Neural progenitor cell (in vitro differentiated cells): ENCODE data around the gene ZNF675. TPM values are rescaled to one million over a fixed set of nuclear protein-coding genes. Genes with fewer than 3 reads are reported as not detected.
A peak's percentile ranks its signal among the peaks of the same experiment; 100 is the strongest.
"Not testable (repeated sequence)": the region's sequence is repeated elsewhere in the genome, so short reads cannot be mapped to it uniquely, and the experiment has no call there.

ENCODE experiments used
- DNase-seq: peaks from one replicate; pipeline ENCODE4 v3.0.0-alpha.2; 2016; ENCODE audit warnings: low spot score
- H2AFZ ChIP-seq: fragments of 200-600 bp; sonication (generic); replicated peaks from 2 replicates; pipeline ENCODE4 v1.6.1; 2016; ENCODE audit warnings: antibody characterized with exemption
- H3F3A ChIP-seq: fragments of 200-600 bp; sonication (generic); 2 replicates; pipeline ENCODE4 v1.6.1; 2016; ENCODE audit warnings: antibody characterized with exemption, low read depth
- H3K27ac ChIP-seq: fragments of 200-600 bp; sonication (generic); 2 replicates; pipeline ENCODE4 v1.5.1; 2016; ENCODE audit warnings: mild to moderate bottlenecking
- H3K27me3 ChIP-seq: fragments of 200-600 bp; sonication (generic); 2 replicates; pipeline ENCODE4 v1.6.1; 2016; ENCODE audit warnings: mild to moderate bottlenecking, moderate library complexity
- H3K36me3 ChIP-seq: fragments of 200-600 bp; sonication (generic); 2 replicates; pipeline ENCODE4 v1.5.1; 2016
- H3K4me1 ChIP-seq: fragments of 200-600 bp; sonication (generic); 2 replicates; pipeline ENCODE4 v1.6.1; 2016; ENCODE audit warnings: mixed run types
- H3K4me2 ChIP-seq: fragments of 200-600 bp; sonication (generic); 2 replicates; pipeline ENCODE4 v1.6.1; 2016
- H3K4me3 ChIP-seq: fragments of 200-600 bp; sonication (generic); 2 replicates; pipeline ENCODE4 v1.5.1; 2016
- H3K79me2 ChIP-seq: fragments of 200-600 bp; sonication (generic); 2 replicates; pipeline ENCODE4 v1.6.1; 2016; ENCODE audit warnings: low read depth
- H3K9ac ChIP-seq: fragments of 200-600 bp; sonication (generic); 2 replicates; pipeline ENCODE4 v1.6.1; 2016
- H3K9me3 ChIP-seq: fragments of 200-600 bp; sonication (generic); 2 replicates; pipeline ENCODE4 v1.5.1; 2016; ENCODE audit warnings: low read depth
- H4K20me1 ChIP-seq: fragments of 200-600 bp; sonication (generic); 2 replicates; pipeline ENCODE4 v1.6.1; 2016; ENCODE audit warnings: low read depth
- H3K27ac Mint-ChIP-seq: 3 replicates; pipeline ENCODE4 v1.8.0; 2021; ENCODE audit warnings: mixed read lengths
- H3K27me3 Mint-ChIP-seq: 2 replicates; pipeline ENCODE4 v1.8.0; 2022; ENCODE audit warnings: low read depth, mild to moderate bottlenecking, inconsistent platforms, moderate library complexity, mixed read lengths; ENCODE audit not compliant: insufficient read depth
- H3K36me3 Mint-ChIP-seq: 3 replicates; pipeline ENCODE4 v1.8.0; 2021; ENCODE audit warnings: mixed read lengths
- H3K4me1 Mint-ChIP-seq: 3 replicates; pipeline ENCODE4 v1.8.0; 2021; ENCODE audit warnings: mixed read lengths
- H3K4me3 Mint-ChIP-seq: 3 replicates; pipeline ENCODE4 v1.8.0; 2021; ENCODE audit warnings: mild to moderate bottlenecking, moderate library complexity, mixed read lengths
- H3K9me3 Mint-ChIP-seq: 3 replicates; pipeline ENCODE4 v1.8.0; 2020; ENCODE audit warnings: mixed read lengths
- CTCF ChIP-seq: fragments of 200-600 bp; sonication (generic); IDR thresholded peaks from 2 replicates; pipeline ENCODE4 v1.5.1; 2017; ENCODE audit warnings: antibody characterized with exemption, mild to moderate bottlenecking
- EZH2 ChIP-seq: fragments of 200-600 bp; sonication (generic); IDR thresholded peaks from 2 replicates; pipeline ENCODE4 v1.6.1; 2017; ENCODE audit warnings: antibody characterized with exemption, mild to moderate bottlenecking, moderate library complexity
- EZH2phosphoT487 ChIP-seq: fragments of 200-600 bp; sonication (generic); IDR thresholded peaks from 2 replicates; pipeline ENCODE4 v1.6.1; 2017; ENCODE audit warnings: antibody characterized with exemption
- total RNA-seq: library from RNA; depleted of rRNA; stranded (reverse); fragments of >200 nt; gene quantifications from 2 replicates; pipeline ENCODE4 v1.2.3, GENCODE V29; 2015; ENCODE audit warnings: low replicate concordance

ZNF675 gene
- 30.8 and 44.5 TPM in 2 replicates for total RNA-seq

- H3K9me3 Mint-ChIP-seq, result peaks cover 41% of the 10 kb centered on the region
- Histone ChIP-seq H3K36me3 (peaks cover 4% of the 10 kb centered on the region), H3F3A (peaks cover 7% of the 10 kb centered on the region), H3K4me2 (peak within 1 kb of the TSS; percentile 93), H3K79me2 (peaks cover 49% of the 10 kb centered on the region), H3K27me3 (no peaks in the 10 kb centered on the region), H3K9me3 (no peaks in the 10 kb centered on the region), H3K4me3 (peak within 1 kb of the TSS; percentile 70), H4K20me1 (peaks cover 2% of the 10 kb centered on the region), H3K9ac (peak within 1 kb of the TSS; percentile 98), H3K27ac (peak within 1 kb of the TSS; percentile 99), H3K4me1 (no peaks in the 10 kb centered on the region), H2AFZ (peak within 1 kb of the TSS; percentile 85)
- H3K4me3 Mint-ChIP-seq, result peak within 1 kb of the TSS; percentile 99
- H3K27ac Mint-ChIP-seq, result peak within 1 kb of the TSS; percentile 99
- H3K4me1 Mint-ChIP-seq, result peaks cover 4% of the 10 kb centered on the region
- H3K27me3 Mint-ChIP-seq, result no peaks in the 10 kb centered on the region
- peaks cover 33% of the 10 kb centered on the region for H3K36me3 Mint-ChIP-seq
- TF ChIP-seq EZH2, result no peak
- TF ChIP-seq EZH2phosphoT487, result no peak
- TF ChIP-seq CTCF, result no peak
- DNase-seq, result peak; percentile 96
Measured at GRCh38 chr19:23686621-23687423, at the start of gene ZNF675. TSS of gene ZNF675 (minus strand) at chr19:23687212. CDS start at chr19:23687033, 179 bp downstream.

DNA sequence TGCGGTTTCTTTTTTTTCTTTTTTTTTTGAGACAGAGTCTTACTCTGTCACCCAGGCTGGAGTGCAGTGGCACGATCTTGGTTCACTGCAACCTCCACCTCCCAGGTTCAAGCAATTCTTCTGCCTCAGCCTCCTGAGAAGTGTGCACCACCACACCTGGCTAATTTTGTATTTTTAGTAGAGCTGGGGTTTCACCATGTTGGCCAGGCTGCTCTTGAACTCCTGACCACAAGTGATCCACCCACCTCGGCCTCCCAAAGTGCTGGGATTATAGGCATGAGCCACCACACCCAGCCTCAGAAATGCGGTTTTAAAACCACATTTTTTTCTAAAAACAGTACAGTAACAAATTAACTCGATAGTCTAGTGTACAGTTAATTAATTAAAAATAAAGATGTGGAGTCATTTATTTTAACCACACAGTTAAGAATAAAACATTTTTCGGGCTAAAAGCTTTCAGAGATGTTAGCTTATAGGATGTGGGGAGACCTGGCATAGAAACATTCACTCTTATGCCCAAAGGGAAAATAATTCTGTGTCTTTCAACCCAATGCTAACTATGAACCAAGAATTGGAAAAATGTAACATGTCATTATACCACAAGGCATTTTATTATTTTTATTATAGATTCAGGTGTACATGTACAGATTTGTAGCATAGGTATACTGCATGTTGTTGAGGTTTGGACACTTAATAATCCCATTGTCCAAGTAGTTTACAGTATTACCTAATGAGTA, 43.9 kb upstream of the ZNF675 start:
- H3K36me3 ChIP-seq, H3K4me1 Mint-ChIP-seq, H3F3A ChIP-seq, H3K36me3 Mint-ChIP-seq, H3K4me1 ChIP-seq, H3K27me3 ChIP-seq, DNase-seq, H3K4me2 ChIP-seq, H3K4me3 Mint-ChIP-seq, H3K9ac ChIP-seq, H3K9me3 ChIP-seq, H2AFZ ChIP-seq, H3K27me3 Mint-ChIP-seq, H3K27ac ChIP-seq, H3K27ac Mint-ChIP-seq, H3K4me3 ChIP-seq, H4K20me1 ChIP-seq, H3K79me2 ChIP-seq: not testable (repeated sequence)
- H3K9me3 Mint-ChIP-seq, result peaks cover 34% of the 10 kb centered on the region

GRCh38 chr19:23724161-23724560, 37.1 kb upstream of the ZNF675 start:
- peak overlapping the region; percentile 13 for H3K4me3 ChIP-seq
- peak overlapping the region; percentile 57 for H3K4me2 ChIP-seq
- DNase-seq, result peak; percentile 26
- H3K4me3 Mint-ChIP-seq, H3K27me3 Mint-ChIP-seq, H4K20me1 ChIP-seq, H3K27ac ChIP-seq, H3K27ac Mint-ChIP-seq, H3K79me2 ChIP-seq, H3F3A ChIP-seq, H3K4me1 ChIP-seq, H3K36me3 ChIP-seq, H3K4me1 Mint-ChIP-seq, H3K27me3 ChIP-seq, H3K9ac ChIP-seq, H3K36me3 Mint-ChIP-seq, H3K9me3 ChIP-seq: not testable (repeated sequence)
- peaks cover 23% of the 10 kb centered on the region for H3K9me3 Mint-ChIP-seq
- peak overlapping the region; percentile 80 for H2AFZ ChIP-seq

DNA sequence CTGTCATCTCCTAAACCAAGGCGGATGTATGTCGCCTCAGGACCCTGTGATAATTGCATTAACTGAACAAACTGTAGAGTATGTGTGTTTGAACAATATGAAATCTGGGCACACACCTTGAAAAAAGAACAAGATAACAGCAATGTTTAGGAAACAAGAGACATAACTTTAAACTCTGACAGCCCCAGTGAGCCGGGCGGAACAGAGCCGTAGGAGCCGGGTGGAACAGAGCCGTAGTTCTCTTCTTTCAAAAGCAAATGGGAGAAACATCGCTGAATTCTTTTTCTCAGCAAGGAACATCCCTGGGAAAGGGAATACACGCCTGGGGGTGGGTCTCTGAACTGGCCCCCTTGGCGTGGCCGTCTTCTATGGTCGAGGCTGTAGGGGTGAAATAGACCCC, 31.8 kb upstream of the ZNF675 start:
- no peaks in the 10 kb centered on the region for H4K20me1 ChIP-seq
- H2AFZ ChIP-seq, result no peak overlapping the region
- H3K4me1 Mint-ChIP-seq, result no peaks in the 10 kb centered on the region
- no peaks in the 10 kb centered on the region for H3K27me3 Mint-ChIP-seq
- TF ChIP-seq EZH2, result no peak
- no peak for TF ChIP-seq EZH2phosphoT487
- TF ChIP-seq CTCF, result no peak
- no peaks in the 10 kb centered on the region for H3K36me3 ChIP-seq
- no peaks in the 10 kb centered on the region for H3K9me3 ChIP-seq
- no peak overlapping the region for H3K27ac ChIP-seq
- H3K36me3 Mint-ChIP-seq, result no peaks in the 10 kb centered on the region
- H3K4me3 ChIP-seq, result peak overlapping the region; percentile 29
- no peak overlapping the region for H3K27ac Mint-ChIP-seq
- no peaks in the 10 kb centered on the region for H3K4me1 ChIP-seq
- no peaks in the 10 kb centered on the region for H3K79me2 ChIP-seq
- no peak overlapping the region for H3K9ac ChIP-seq
- H3K4me3 Mint-ChIP-seq, result no peak overlapping the region
- peaks cover 16% of the 10 kb centered on the region for H3K27me3 ChIP-seq
- no peaks in the 10 kb centered on the region for H3F3A ChIP-seq
- DNase-seq, result peak; percentile 2
- H3K4me2 ChIP-seq, result peak overlapping the region; percentile 61
- H3K9me3 Mint-ChIP-seq, result peaks cover 16% of the 10 kb centered on the region
